ENCODE measurements around the gene MICAL1.

MICAL1 gene

GRCh38 chr6:109454496-109455436 lies 806 bp downstream of the MICAL1 start:
- in situ Hi-C loops (cut with MboI; ENCODE audit: low sequenced_read_pairs), result no loop called here

- in situ Hi-C loops (cut with MboI; ENCODE audit: low sequenced_read_pairs), result no loop called here
These were observed 1.7 kb downstream of the MICAL1 start for GRCh38 chr6:109453594-109454495.

GRCh38 chr6:109453156-109453555 lies 2.4 kb downstream of the MICAL1 start:
- in situ Hi-C loops (cut with MboI; ENCODE audit: low sequenced_read_pairs), result no loop called here

- in situ Hi-C loops (cut with MboI; ENCODE audit: low sequenced_read_pairs), result no loop called here
These were observed 3.4 kb downstream of the MICAL1 start for GRCh38 chr6:109452181-109452580.

- in situ Hi-C loops (cut with MboI; ENCODE audit: low sequenced_read_pairs), result no loop called here
These were observed 4.2 kb downstream of the MICAL1 start for GRCh38 chr6:109451376-109451775.

GRCh38 chr6:109450801-109451200 lies 4.8 kb downstream of the MICAL1 start:
- in situ Hi-C loops (cut with MboI; ENCODE audit: low sequenced_read_pairs), result no loop called here

GRCh38 chr6:109449795-109450673 lies 5.5 kb downstream of the MICAL1 start:
- in situ Hi-C loops (cut with MboI; ENCODE audit: low sequenced_read_pairs), result no loop called here

- in situ Hi-C loops (cut with MboI; ENCODE audit: low sequenced_read_pairs), result no loop called here
These were observed 6.3 kb downstream of the MICAL1 start for GRCh38 chr6:109449064-109449794.

- in situ Hi-C loops (cut with MboI; ENCODE audit: low sequenced_read_pairs), result no loop called here
These were observed 7.0 kb downstream of the MICAL1 start for GRCh38 chr6:109448615-109449014.

GRCh38 chr6:109447878-109448555 lies 7.6 kb downstream of the MICAL1 start:
- in situ Hi-C loops (cut with MboI; ENCODE audit: low sequenced_read_pairs), result no loop called here

- in situ Hi-C loops (cut with MboI; ENCODE audit: low sequenced_read_pairs), result no loop called here
These were observed 8.5 kb downstream of the MICAL1 start for GRCh38 chr6:109447087-109447486.

GRCh38 chr6:109446541-109446940 lies 9.0 kb downstream of the MICAL1 start:
- in situ Hi-C loops (cut with MboI; ENCODE audit: low sequenced_read_pairs), result no loop called here

- in situ Hi-C loops (cut with MboI; ENCODE audit: low sequenced_read_pairs), result no loop called here
These were observed 9.5 kb downstream of the MICAL1 start for GRCh38 chr6:109446072-109446471.

- in situ Hi-C loops (cut with MboI; ENCODE audit: low sequenced_read_pairs), result no loop called here
These were observed 10.2 kb downstream of the MICAL1 start for GRCh38 chr6:109445382-109445781.

GRCh38 chr6:109443425-109443950 lies 12.1 kb downstream of the MICAL1 start:
- in situ Hi-C loops (cut with MboI; ENCODE audit: low sequenced_read_pairs), result no loop called here

- in situ Hi-C loops (cut with MboI; ENCODE audit: low sequenced_read_pairs), result no loop called here
These were observed 13.1 kb downstream of the MICAL1 start for GRCh38 chr6:109442393-109442924.

GRCh38 chr6:109441069-109441816 lies 14.3 kb downstream of the MICAL1 start:
- in situ Hi-C loops (cut with MboI; ENCODE audit: low sequenced_read_pairs), result no loop called here

Measured in hTERT RPE-1 (cell line).